Erythroblast (primary cell): ENCODE data around the gene TYSND1.
"Not testable (repeated sequence)": the region's sequence is repeated elsewhere in the genome, so short reads cannot be mapped to it uniquely, and the experiment has no call there.

Experiments used
- DNase-seq, 2 experiments: peaks; one replicate each; lab custom pipeline; 2025; lab: John Stamatoyannopoulos, UW
- GATA1 ChIP-seq: IDR thresholded peaks from 2 replicates; pipeline ENCODE4 v1.6.1; 2011; ENCODE audit warnings: low read depth, mild to moderate bottlenecking, control low read depth, low read length, moderate library complexity
- POLR2A ChIP-seq: IDR thresholded peaks from 2 replicates; pipeline ENCODE4 v1.6.1; 2011; ENCODE audit warnings: mild to moderate bottlenecking, low read length

The TYSND1 gene

GRCh38 chr10:70132098-70133029 is 14.1 kb downstream of the TYSND1 start, which contains the start of gene AIFM2:
Gene AIFM2 (minus strand): TSS chr10:70132825. CDS start chr10:70124084, 8,741 bp downstream.
- DNase-seq = peak; percentile 79 to 83
- TF ChIP-seq POLR2A (no peak), GATA1 (no peak)

GRCh38 chr10:70131560-70131937 is 15.0 kb downstream of the TYSND1 start:
- no peak for DNase-seq
- TF ChIP-seq POLR2A = no peak
- no peak for TF ChIP-seq GATA1

GRCh38 chr10:70130878-70131559 is 15.5 kb downstream of the TYSND1 start:
- TF ChIP-seq POLR2A (no peak), GATA1 (no peak)
- DNase-seq = no peak

GRCh38 chr10:70126700-70127395 is 19.7 kb downstream of the TYSND1 start:
- DNase-seq = no peak
- no peak for TF ChIP-seq GATA1
- no peak for TF ChIP-seq POLR2A

GRCh38 chr10:70125918-70126552 is 20.5 kb downstream of the TYSND1 start:
- DNase-seq = no peak
- no peak for TF ChIP-seq POLR2A
- TF ChIP-seq GATA1 = no peak

GRCh38 chr10:70124918-70125317 is 21.6 kb downstream of the TYSND1 start:
- TF ChIP-seq GATA1 (no peak), POLR2A (no peak)
- no peak for DNase-seq

- TF ChIP-seq POLR2A = no peak
- no peak for TF ChIP-seq GATA1
- no peak for DNase-seq
Measured at GRCh38 chr10:70124415-70124814, 22.1 kb downstream of the TYSND1 start.

GRCh38 chr10:70123817-70124216 is 22.7 kb downstream of the TYSND1 start:
- TF ChIP-seq POLR2A = no peak
- TF ChIP-seq GATA1 = no peak
- DNase-seq = no peak

GRCh38 chr10:70123166-70123565 is 23.3 kb downstream of the TYSND1 start:
- not testable (repeated sequence) for DNase-seq

- peak in 1 of 2 experiments; percentile 15 for DNase-seq
- TF ChIP-seq GATA1 (no peak), POLR2A (no peak)
Measured at GRCh38 chr10:70122742-70123141, 23.8 kb downstream of the TYSND1 start.

GRCh38 chr10:70121281-70121949 is 25.1 kb downstream of the TYSND1 start:
- no peak for DNase-seq
- TF ChIP-seq GATA1 (no peak), POLR2A (no peak)

- no peak for TF ChIP-seq GATA1
- no peak for TF ChIP-seq POLR2A
- DNase-seq = no peak
Measured at GRCh38 chr10:70120417-70120816, 26.1 kb downstream of the TYSND1 start.

GRCh38 chr10:70119623-70120022 is 26.9 kb downstream of the TYSND1 start:
- DNase-seq = no peak
- TF ChIP-seq GATA1 (no peak), POLR2A (no peak)
